Measurements from ENCODE around the gene TRAM2. TPM values are rescaled to one million over a fixed set of nuclear protein-coding genes. Genes with fewer than 3 reads are reported as not detected.

Gene TRAM2
- total and polyA plus RNA-seq, 4 donors = 7.3 to 20.3 (median 13.0) TPM

DNA sequence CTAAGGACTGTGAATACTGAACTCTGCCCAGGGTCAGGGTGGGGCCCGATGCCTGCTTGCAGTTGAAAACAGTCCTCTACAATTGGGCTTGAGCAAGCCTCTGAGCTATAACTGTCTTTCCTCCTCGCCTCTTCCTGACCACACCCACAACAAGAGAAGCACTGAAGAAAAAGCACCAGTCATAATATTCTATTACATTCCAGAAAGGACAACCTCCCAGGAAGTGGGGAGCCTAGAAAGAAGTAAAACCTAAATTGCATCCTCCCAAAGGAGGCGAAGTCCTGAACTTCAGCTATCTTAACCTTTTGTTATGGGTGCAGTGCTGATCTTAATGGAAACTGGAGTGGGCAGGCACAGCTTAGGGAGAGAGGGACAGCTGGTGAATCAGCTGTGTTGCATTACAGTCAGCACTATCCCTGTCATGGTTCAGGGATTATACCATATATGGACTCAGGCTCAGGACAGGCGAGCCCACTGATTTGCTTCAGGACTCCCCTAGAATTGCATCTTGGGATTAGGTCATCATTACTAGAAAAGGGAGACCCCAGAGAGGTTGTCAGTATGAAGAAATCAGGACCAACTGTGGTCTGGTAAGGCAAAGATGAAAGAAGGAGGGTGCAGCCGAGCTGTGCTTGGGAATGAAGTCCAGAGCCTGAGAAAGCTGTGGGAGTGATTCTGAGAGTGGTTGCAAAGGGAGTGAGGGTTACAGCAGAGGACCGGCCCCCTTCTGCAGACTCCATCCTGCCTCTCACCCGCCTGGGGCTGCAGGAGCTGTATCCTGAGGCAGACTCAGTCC, 18.3 kb upstream of the TRAM2 start:
- Histone ChIP-seq H3K9ac (ENCODE audit: low read depth in 1 of 2, low read length in 2 of 2) (no peak overlapping the region), H3K27ac (ENCODE audit: low read depth in 1 of 2, low read length in 2 of 2) (no peak overlapping the region), H3K4me1 (ENCODE audit: control insufficient read depth in 4 of 4, insufficient read depth in 4 of 4, low read length in 3 of 4) (peaks cover 1 to 18% (median 6%) of the 10 kb centered on the region in 4 donors), H3K9me3 (ENCODE audit: control insufficient read depth in 4 of 4, low read length in 3 of 4) (no peaks in the 10 kb centered on the region), H3K27me3 (ENCODE audit: control insufficient read depth in 4 of 4, insufficient read depth in 4 of 4, low read length in 3 of 4) (no peaks in the 10 kb centered on the region), H3K36me3 (ENCODE audit: control insufficient read depth in 4 of 4, insufficient read depth in 3 of 4, low read depth in 1 of 4, low read length in 3 of 4) (no peaks in the 10 kb centered on the region), H3K4me3 (ENCODE audit: low read depth in 1 of 3, low read length in 3 of 3) (no peak overlapping the region)
- TF ChIP-seq EGR1 (IDR thresholded peaks at IDR 0.05; ENCODE audit: low read depth in 2 of 2) (no peak), NR2F2 (IDR thresholded peaks at IDR 0.05) (peak; percentile 39), RXRA (IDR thresholded peaks at IDR 0.05) (no peak), GABPA (IDR thresholded peaks at IDR 0.05 in 1 of 2, conservative IDR thresholded peaks at IDR 0.05 in 1 of 2) (no peak)
- WGBS = 68% methylated on average over 7 of the region's 7 CpGs
- DNase-seq (ENCODE audit: low spot score) = no peak

DNA sequence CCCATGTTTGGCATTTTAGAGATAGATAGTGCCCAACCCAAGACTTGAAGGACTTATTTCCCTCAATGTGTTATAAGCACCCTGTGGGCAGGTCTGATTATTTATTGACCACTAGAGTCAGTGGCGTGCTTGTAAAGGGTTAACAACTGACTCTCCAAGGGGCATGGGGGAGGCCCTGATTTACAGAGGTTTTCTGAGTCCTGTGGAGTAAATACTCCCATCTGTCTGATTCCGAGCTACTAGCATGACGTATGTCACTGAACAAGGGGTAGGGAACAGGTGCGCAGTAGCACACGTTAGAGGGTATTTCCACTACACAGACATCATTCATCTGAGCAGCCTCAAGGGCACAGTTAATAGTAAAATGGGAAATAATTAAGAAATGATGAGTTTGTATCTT, 17.4 kb upstream of the TRAM2 start:
- H3K27me3 ChIP-seq (ENCODE audit: control insufficient read depth in 4 of 4, insufficient read depth in 4 of 4, low read length in 3 of 4) = no peaks in the 10 kb centered on the region
- peaks cover 4 to 26% (median 11%) of the 10 kb centered on the region in 4 donors for H3K4me1 ChIP-seq (ENCODE audit: control insufficient read depth in 4 of 4, insufficient read depth in 4 of 4, low read length in 3 of 4)
- H3K36me3 ChIP-seq (ENCODE audit: control insufficient read depth in 4 of 4, insufficient read depth in 3 of 4, low read depth in 1 of 4, low read length in 3 of 4) = no peaks in the 10 kb centered on the region
- no peak for TF ChIP-seq RAD21 (IDR thresholded peaks at IDR 0.05)
- no peak for TF ChIP-seq NR2F2 (IDR thresholded peaks at IDR 0.05)
- no peak for TF ChIP-seq FOXA2 (IDR thresholded peaks at IDR 0.05)
- no peak for TF ChIP-seq REST (IDR thresholded peaks at IDR 0.05)
- TF ChIP-seq FOXA1 (IDR thresholded peaks at IDR 0.05) = no peak
- TF ChIP-seq RXRA (IDR thresholded peaks at IDR 0.05) = no peak
- no peak for TF ChIP-seq EGR1 (IDR thresholded peaks at IDR 0.05; ENCODE audit: low read depth in 2 of 2)
- TF ChIP-seq HNF4A (conservative IDR thresholded peaks at IDR 0.05) = no peak
- no peak for TF ChIP-seq YY1 (IDR thresholded peaks at IDR 0.05)
- TF ChIP-seq, protein P1, sequence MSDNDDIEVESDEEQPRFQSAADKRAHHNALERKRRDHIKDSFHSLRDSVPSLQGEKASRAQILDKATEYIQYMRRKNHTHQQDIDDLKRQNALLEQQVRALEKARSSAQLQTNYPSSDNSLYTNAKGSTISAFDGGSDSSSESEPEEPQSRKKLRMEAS (IDR thresholded peaks at IDR 0.05) = no peak
- TF ChIP-seq HNF4G (IDR thresholded peaks at IDR 0.05) = no peak
- 95% methylated on average over 5 of the region's 5 CpGs for WGBS
- H3K9ac ChIP-seq (ENCODE audit: low read depth in 1 of 2, low read length in 2 of 2) = no peak overlapping the region
- DNase-seq (ENCODE audit: low spot score) = no peak
- no peak overlapping the region for H3K27ac ChIP-seq (ENCODE audit: low read depth in 1 of 2, low read length in 2 of 2)
- no peak overlapping the region for H3K4me3 ChIP-seq (ENCODE audit: low read depth in 1 of 3, low read length in 3 of 3)
- no peaks in the 10 kb centered on the region for H3K9me3 ChIP-seq (ENCODE audit: control insufficient read depth in 4 of 4, low read length in 3 of 4)

DNA sequence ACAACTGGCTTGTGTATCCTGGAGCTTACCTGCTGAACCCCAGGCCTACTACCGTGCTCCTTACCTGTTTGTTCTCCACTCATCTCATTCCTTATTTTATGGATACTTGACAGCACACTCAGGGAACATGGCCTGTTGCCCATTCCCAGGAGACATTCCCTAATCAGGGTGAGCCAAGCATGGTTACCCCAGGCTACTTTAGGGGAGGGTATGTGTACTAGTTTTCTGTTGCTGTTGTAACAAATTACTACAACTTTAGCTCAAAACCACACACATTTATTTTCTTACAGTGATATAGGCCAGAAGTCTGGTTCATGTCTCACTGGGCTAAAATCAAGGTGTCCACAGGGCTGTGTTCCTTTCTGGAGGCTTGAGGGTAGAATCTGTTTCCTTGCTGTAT, 15.0 kb upstream of the TRAM2 start:
- no peaks in the 10 kb centered on the region for H3K9me3 ChIP-seq (ENCODE audit: control insufficient read depth in 4 of 4, low read length in 3 of 4)
- H3K27me3 ChIP-seq (ENCODE audit: control insufficient read depth in 4 of 4, insufficient read depth in 4 of 4, low read length in 3 of 4) = no peaks in the 10 kb centered on the region
- 86% methylated on average over 1 of the region's 1 CpG for WGBS
- H3K9ac ChIP-seq (ENCODE audit: low read depth in 1 of 2, low read length in 2 of 2) = no peak overlapping the region
- no peak for DNase-seq (ENCODE audit: low spot score)
- TF ChIP-seq TAF1 (conservative IDR thresholded peaks at IDR 0.05) = no peak
- TF ChIP-seq, protein P2, sequence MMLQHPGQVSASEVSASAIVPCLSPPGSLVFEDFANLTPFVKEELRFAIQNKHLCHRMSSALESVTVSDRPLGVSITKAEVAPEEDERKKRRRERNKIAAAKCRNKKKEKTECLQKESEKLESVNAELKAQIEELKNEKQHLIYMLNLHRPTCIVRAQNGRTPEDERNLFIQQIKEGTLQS (IDR thresholded peaks at IDR 0.05) = no peak
- TF ChIP-seq, protein P3, sequence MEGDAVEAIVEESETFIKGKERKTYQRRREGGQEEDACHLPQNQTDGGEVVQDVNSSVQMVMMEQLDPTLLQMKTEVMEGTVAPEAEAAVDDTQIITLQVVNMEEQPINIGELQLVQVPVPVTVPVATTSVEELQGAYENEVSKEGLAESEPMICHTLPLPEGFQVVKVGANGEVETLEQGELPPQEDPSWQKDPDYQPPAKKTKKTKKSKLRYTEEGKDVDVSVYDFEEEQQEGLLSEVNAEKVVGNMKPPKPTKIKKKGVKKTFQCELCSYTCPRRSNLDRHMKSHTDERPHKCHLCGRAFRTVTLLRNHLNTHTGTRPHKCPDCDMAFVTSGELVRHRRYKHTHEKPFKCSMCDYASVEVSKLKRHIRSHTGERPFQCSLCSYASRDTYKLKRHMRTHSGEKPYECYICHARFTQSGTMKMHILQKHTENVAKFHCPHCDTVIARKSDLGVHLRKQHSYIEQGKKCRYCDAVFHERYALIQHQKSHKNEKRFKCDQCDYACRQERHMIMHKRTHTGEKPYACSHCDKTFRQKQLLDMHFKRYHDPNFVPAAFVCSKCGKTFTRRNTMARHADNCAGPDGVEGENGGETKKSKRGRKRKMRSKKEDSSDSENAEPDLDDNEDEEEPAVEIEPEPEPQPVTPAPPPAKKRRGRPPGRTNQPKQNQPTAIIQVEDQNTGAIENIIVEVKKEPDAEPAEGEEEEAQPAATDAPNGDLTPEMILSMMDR (IDR thresholded peaks at IDR 0.05; ENCODE audit: low read depth, low read length, missing input control) = no peak
- H3K36me3 ChIP-seq (ENCODE audit: control insufficient read depth in 4 of 4, insufficient read depth in 3 of 4, low read depth in 1 of 4, low read length in 3 of 4) = no peaks in the 10 kb centered on the region
- no peak overlapping the region for H3K4me3 ChIP-seq (ENCODE audit: low read depth in 1 of 3, low read length in 3 of 3)
- no peak overlapping the region for H3K27ac ChIP-seq (ENCODE audit: low read depth in 1 of 2, low read length in 2 of 2)
- H3K4me1 ChIP-seq (ENCODE audit: control insufficient read depth in 4 of 4, insufficient read depth in 4 of 4, low read length in 3 of 4) = peaks cover 6 to 23% (median 18%) of the 10 kb centered on the region in 4 donors

Data from liver (tissue), 9 donors.